ENCODE measurements around the gene OR2S2.
"Not testable (repeated sequence)": the region's sequence is repeated elsewhere in the genome, so short reads cannot be mapped to it uniquely, and the experiment has no call there.

The OR2S2 gene

GRCh38 chr9:35915681-35916294 is 42.2 kb downstream of the OR2S2 start:
- no peak for DNase-seq (ENCODE audit: low read depth)
- TF ChIP-seq CTCF (IDR thresholded peaks at IDR 0.05; ENCODE audit: insufficient read depth, low read depth, low read length, missing control alignments): no peak
- no peak overlapping the region for H3K4me3 ChIP-seq (ENCODE audit: low read depth, low read length)

GRCh38 chr9:35914301-35914807 is 43.6 kb downstream of the OR2S2 start:
- no peak overlapping the region for H3K4me3 ChIP-seq (ENCODE audit: low read depth, low read length)
- no peak for TF ChIP-seq CTCF (IDR thresholded peaks at IDR 0.05; ENCODE audit: insufficient read depth, low read depth, low read length, missing control alignments)
- peak; percentile 21 for DNase-seq (ENCODE audit: low read depth)

GRCh38 chr9:35913429-35913828 is 44.5 kb downstream of the OR2S2 start:
- not testable (repeated sequence) for DNase-seq (ENCODE audit: low read depth); H3K4me3 ChIP-seq (ENCODE audit: low read depth, low read length)

GRCh38 chr9:35912791-35913400 is 45.1 kb downstream of the OR2S2 start:
- no peak for TF ChIP-seq CTCF (IDR thresholded peaks at IDR 0.05; ENCODE audit: insufficient read depth, low read depth, low read length, missing control alignments)
- H3K4me3 ChIP-seq (ENCODE audit: low read depth, low read length): no peak overlapping the region

GRCh38 chr9:35911690-35912089 is 46.3 kb downstream of the OR2S2 start:
- DNase-seq (ENCODE audit: low read depth): no peak
- TF ChIP-seq CTCF (IDR thresholded peaks at IDR 0.05; ENCODE audit: insufficient read depth, low read depth, low read length, missing control alignments): no peak
- no peak overlapping the region for H3K4me3 ChIP-seq (ENCODE audit: low read depth, low read length)

More at GRCh38 chr9:35912791-35913400, 45.1 kb downstream of the OR2S2 start:
- no peak for DNase-seq (ENCODE audit: low read depth)

- peak; percentile 63 for DNase-seq (ENCODE audit: low read depth)
- peak; percentile 46 for TF ChIP-seq CTCF (IDR thresholded peaks at IDR 0.05; ENCODE audit: insufficient read depth, low read depth, low read length, missing control alignments)
- H3K4me3 ChIP-seq (ENCODE audit: low read depth, low read length): no peak overlapping the region
Observed at GRCh38 chr9:35910613-35911359, 47.2 kb downstream of the OR2S2 start.
